Activated T-helper 2 cell treated with anti-CD3 and anti-CD28 coated beads, Interferon-gamma antibody, Interleukin-2, Interleukin-4, amounts not matched to agents 10 μg/mL and 5 μg/mL and 100 μg/mL, durations not matched to agents 14 hours and 24 hours and 36 hours (primary cell): ENCODE data around the gene ATF7IP2. TPM values are rescaled to one million over a fixed set of nuclear protein-coding genes. Genes with fewer than 3 reads are reported as not detected.
"Not testable (repeated sequence)": the region's sequence is repeated elsewhere in the genome, so short reads cannot be mapped to it uniquely, and the experiment has no call there.

Experiments used
- DNase-seq: peaks from one replicate; pipeline ENCODE4 v3.0.0; 2021; ENCODE audit warnings: low spot score
- H3K27ac Mint-ChIP-seq: one replicate; pipeline ENCODE4 v1.8.0; 2021; ENCODE audit warnings: mixed read lengths
- H3K27me3 Mint-ChIP-seq: one replicate; pipeline ENCODE4 v1.8.0; 2021; ENCODE audit warnings: low read depth, mixed read lengths
- H3K36me3 Mint-ChIP-seq: one replicate; pipeline ENCODE4 v1.8.0; 2021; ENCODE audit warnings: low read depth, mixed read lengths
- H3K4me1 Mint-ChIP-seq: one replicate; pipeline ENCODE4 v1.8.0; 2021; ENCODE audit warnings: low read depth, mixed read lengths
- H3K4me3 Mint-ChIP-seq: one replicate; pipeline ENCODE4 v1.8.0; 2021; ENCODE audit warnings: low read depth, mild to moderate bottlenecking, moderate library complexity, mixed read lengths
- H3K9me3 Mint-ChIP-seq: one replicate; pipeline ENCODE4 v1.8.0; 2021; ENCODE audit warnings: mixed read lengths
- intact Hi-C: fragments of 100-400 bp; cut with micrococcal nuclease; formaldehyde crosslinking; loops from one replicate; pipeline ENCODE4 v1.15.1; 2023
- total RNA-seq: library from RNA; stranded (reverse); gene quantifications from 2 replicates; pipeline ENCODE4 v1.2.3, GENCODE V29; 2022

Gene ATF7IP2
- total RNA-seq, 1 donor from 2014 or later = 22.9 TPM

DNA sequence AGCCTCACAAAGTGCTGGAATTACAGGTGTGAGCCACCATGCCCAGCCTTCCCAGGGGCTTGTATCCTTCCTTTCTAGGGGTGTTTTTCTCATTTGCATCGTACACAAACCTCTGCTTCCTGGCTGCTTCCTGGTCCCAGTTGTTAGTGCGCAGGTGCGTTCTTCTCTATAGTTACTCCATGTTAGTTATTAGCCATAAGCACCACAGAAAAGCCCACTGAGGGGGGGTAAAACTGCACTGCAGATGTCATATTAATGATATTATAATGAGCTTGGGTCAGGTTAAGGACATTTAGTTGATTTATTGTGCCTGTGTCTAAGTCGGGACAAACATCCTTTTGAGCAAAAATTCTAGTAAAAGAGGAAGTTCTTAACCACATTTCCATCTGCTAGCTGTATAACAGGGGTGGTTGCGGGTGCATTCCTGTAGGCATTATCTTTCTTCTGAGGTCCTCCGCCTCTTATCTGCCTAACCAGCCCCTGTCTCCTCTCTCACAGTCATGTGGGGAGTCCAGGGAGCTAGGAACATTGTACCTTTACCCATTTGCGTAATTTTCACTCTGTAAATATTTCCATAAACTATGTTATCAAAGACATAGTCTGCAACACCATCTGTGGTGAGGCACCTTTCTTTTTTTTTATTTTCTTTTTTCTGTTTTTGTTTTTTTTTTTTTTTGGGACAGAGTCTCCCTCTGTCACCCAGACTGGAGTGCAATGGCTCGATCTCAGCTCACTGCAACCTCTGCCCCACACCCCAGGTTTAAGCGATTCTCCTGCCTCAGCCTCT, 23.6 kb upstream of the ATF7IP2 start:
- H3K9me3 Mint-ChIP-seq = peaks cover 4% of the 10 kb centered on the region
- intact Hi-C loops = no loop called here
- H3K27ac Mint-ChIP-seq = peak overlapping the region; percentile 14
- peaks cover 12% of the 10 kb centered on the region for H3K4me1 Mint-ChIP-seq
- H3K36me3 Mint-ChIP-seq = no peaks in the 10 kb centered on the region
- peaks cover 5% of the 10 kb centered on the region for H3K27me3 Mint-ChIP-seq
- peak overlapping the region; percentile 17 for H3K4me3 Mint-ChIP-seq
- no peak for DNase-seq

DNA sequence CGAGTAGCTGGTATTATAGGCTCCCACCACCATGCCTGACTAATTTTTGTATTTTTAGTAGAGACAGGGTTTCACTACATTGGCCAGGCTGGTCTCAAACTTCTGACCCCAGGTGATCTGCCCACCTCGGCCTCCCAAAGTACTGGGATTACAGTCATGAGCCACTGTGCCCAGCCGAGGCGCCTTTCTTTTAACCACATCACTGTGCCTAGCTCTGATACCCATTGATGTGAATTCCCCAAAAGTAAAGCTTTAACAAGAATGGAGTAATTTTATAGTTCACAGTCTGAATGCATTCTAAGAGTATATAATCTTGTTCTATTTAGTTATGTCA, 23.0 kb upstream of the ATF7IP2 start:
- peaks cover 12% of the 10 kb centered on the region for H3K4me1 Mint-ChIP-seq
- H3K27me3 Mint-ChIP-seq, DNase-seq, H3K4me3 Mint-ChIP-seq, H3K9me3 Mint-ChIP-seq, H3K27ac Mint-ChIP-seq, intact Hi-C loops, H3K36me3 Mint-ChIP-seq: not testable (repeated sequence)

DNA sequence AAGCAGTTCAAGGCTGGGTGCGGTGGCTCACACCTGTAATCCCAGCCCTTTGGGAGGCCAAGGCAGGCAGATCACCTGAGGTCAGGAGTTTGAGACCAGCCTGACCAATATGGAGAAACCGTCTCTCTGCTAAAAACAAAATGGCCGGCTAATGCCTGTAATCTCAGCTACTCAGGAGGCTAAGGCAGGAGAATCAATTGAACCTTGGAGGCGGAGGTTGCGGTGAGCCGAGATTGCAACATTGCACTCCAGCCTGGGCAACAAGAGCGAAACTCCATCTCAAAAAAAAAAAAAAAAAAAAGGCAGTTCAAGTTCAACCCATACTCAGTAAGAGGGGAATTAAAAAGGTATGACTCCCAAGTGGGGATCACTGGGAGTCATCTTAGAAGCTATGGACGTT, 19.2 kb upstream of the ATF7IP2 start:
- DNase-seq, H3K9me3 Mint-ChIP-seq, H3K4me1 Mint-ChIP-seq, H3K36me3 Mint-ChIP-seq, H3K27me3 Mint-ChIP-seq, H3K4me3 Mint-ChIP-seq, intact Hi-C loops, H3K27ac Mint-ChIP-seq: not testable (repeated sequence)

DNA sequence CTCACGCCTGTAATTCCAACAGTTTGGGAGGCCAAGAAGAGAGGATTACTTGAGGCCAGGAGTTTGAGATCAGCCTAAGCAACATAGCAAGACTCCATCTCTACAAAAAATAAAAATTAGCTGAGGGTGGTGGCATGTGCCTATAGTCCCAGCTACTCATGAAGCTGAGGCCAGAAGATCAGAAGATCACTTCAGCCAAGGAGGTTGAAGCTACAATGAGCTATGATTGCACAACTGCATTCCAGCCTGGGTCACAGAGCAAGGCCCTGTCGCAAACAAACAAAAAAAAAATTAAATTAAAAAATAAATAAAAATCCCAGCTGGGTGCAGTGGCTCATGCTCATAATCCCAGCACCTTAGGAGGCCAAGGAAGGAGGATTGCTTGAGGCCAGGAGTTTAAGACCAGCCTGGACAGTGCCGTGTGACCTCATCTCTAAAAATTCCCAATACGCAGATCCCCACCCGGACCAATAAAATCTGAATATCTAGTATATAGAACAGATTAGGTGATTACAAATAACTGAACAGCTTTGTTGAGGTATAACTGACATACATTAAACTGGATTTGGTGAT, 18.2 kb upstream of the ATF7IP2 start:
- no peaks in the 10 kb centered on the region for H3K9me3 Mint-ChIP-seq
- intact Hi-C loops = no loop called here
- no peak overlapping the region for H3K4me3 Mint-ChIP-seq
- no peak overlapping the region for H3K27ac Mint-ChIP-seq
- H3K36me3 Mint-ChIP-seq = no peaks in the 10 kb centered on the region
- peaks cover 1% of the 10 kb centered on the region for H3K27me3 Mint-ChIP-seq
- peaks cover under 1% of the 10 kb centered on the region for H3K4me1 Mint-ChIP-seq
- no peak for DNase-seq

DNA sequence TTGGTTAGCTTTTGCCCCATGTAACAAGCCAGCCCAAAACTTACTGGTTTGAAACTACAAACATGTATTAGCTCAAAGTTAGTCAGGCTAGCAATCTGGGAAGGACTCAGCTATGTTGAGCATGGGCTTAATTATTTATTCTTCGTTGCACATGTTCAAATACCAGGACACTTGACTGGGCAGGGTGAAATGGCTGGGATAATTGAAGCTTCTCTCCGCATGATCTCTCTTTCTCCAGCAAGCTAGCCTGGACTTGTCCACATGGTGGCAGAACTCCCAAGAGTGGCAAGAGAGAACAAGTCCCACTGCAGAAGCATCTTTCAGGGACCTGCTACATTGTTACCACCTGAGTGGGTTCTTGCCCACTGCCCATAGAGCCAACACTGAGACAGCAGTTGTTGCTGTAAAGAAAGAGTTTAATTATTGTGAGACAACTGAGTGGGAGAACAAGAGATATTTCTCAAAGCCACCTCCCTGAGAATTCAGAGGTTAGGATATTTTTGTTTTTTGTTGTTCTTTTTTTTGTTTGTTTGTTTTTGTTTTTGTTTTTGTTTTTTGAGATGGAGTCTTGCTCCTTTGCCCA, 16.8 kb upstream of the ATF7IP2 start:
- intact Hi-C loops = no loop called here
- no peaks in the 10 kb centered on the region for H3K9me3 Mint-ChIP-seq

DNA sequence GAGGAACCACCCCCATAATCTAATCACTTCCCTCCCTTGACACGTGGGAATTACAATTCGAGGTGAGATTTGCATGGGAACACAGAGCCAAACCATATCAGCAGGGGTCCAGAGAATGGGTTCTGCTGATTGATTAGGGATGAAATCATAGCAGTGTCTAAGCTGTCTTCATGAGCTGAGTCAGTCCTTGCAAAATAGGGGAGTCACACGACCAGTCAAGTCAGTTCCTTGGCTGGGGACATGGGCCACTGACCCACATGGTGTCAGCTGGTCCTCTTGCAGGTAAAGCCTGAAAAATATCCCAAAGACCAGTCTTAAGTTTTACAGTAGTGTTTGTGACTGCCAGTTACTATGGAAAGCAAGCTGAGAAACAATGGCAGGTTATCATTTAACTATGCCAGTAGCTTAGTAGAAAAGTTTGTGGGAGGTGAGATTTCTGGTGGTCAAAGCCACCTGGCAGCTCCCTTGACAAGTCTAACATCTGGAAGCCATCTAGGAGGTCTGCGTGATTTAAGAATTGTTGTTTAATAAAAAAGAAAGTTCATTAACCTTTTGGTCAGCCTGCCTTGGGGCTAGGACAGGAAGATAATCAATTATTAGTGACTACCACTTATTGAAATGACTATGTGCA, 15.7 kb upstream of the ATF7IP2 start:
- Mint-ChIP-seq H3K4me3 (no peak overlapping the region), H3K36me3 (no peaks in the 10 kb centered on the region), H3K27me3 (peaks cover 1% of the 10 kb centered on the region), H3K4me1 (no peaks in the 10 kb centered on the region), H3K27ac (no peak overlapping the region), H3K9me3 (no peaks in the 10 kb centered on the region)
- DNase-seq = no peak
- intact Hi-C loops = no loop called here

More for the DNA sequence above, 16.8 kb upstream of the ATF7IP2 start:
- no peak overlapping the region for H3K4me3 Mint-ChIP-seq
- no peaks in the 10 kb centered on the region for H3K36me3 Mint-ChIP-seq
- DNase-seq = no peak
- no peaks in the 10 kb centered on the region for H3K4me1 Mint-ChIP-seq
- H3K27me3 Mint-ChIP-seq = peaks cover 1% of the 10 kb centered on the region
- no peak overlapping the region for H3K27ac Mint-ChIP-seq

DNA sequence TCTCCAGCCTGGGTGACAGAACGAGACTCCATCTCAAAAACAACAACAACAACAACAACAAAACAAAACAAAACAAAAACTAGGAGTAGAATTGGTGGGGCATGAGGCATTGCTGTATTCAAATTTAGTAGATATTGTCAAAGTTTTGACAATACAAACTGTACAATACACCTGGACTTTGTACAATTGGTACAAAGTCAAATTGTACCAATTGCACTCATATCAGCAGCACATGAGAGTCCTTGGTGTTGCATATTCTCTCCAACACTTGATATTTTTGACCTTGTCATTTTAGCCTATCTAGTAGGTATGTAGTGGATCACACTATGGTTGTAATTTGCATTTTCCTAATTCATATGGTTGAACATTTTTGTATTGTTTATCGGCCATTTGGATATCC, 14.3 kb upstream of the ATF7IP2 start:
- intact Hi-C loops = no loop called here
- Mint-ChIP-seq H3K4me3 (no peak overlapping the region), H3K9me3 (no peaks in the 10 kb centered on the region), H3K27me3 (peaks cover 1% of the 10 kb centered on the region), H3K27ac (no peak overlapping the region), H3K4me1 (no peaks in the 10 kb centered on the region), H3K36me3 (no peaks in the 10 kb centered on the region)
- DNase-seq = no peak

DNA sequence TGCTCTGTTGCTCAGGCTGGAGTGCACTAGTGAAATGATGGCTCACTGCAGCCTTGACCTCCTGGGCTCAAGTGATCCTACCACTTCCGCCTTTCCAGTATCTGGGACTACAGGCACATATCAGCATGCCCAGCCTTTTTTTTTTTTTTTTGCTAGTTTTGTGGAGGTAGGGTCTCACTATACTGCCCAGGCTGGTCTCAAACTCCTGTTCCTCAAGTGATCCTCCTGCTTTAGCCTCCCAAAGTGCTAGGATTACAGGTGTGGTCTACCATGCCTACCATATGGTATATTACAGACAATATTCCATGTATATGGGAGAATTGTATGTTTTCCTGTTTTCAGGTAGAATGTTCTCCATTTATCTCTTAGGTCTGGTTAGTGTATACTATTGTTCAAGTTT, 12.3 kb upstream of the ATF7IP2 start:
- intact Hi-C loops = no loop called here
- no peaks in the 10 kb centered on the region for H3K36me3 Mint-ChIP-seq
- no peak overlapping the region for H3K27ac Mint-ChIP-seq
- H3K27me3 Mint-ChIP-seq = peaks cover 1% of the 10 kb centered on the region
- no peaks in the 10 kb centered on the region for H3K9me3 Mint-ChIP-seq
- no peak for DNase-seq
- no peaks in the 10 kb centered on the region for H3K4me1 Mint-ChIP-seq
- no peak overlapping the region for H3K4me3 Mint-ChIP-seq

DNA sequence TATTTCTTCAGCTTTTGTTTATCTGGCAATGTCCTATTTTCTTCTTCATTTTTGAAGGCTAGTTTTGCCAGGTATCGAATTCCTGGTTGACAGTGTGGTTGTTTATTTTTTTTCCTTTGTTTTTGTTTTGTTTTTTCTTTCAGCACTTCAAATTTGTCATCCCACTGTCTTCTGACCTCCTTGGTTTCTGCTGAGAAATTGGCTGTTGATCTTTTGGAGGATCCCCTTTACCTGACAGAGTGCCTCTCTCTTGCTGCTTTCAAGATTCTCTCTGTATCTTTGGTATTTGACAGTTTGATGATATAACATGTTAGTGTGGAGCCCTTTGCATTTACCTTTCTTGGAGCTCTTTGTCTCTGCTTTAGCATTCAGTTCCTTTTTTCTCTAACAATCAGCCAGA, 9.6 kb upstream of the ATF7IP2 start:
- no peak overlapping the region for H3K4me3 Mint-ChIP-seq
- no peaks in the 10 kb centered on the region for H3K9me3 Mint-ChIP-seq
- intact Hi-C loops = no loop called here
- H3K27ac Mint-ChIP-seq = no peak overlapping the region
- no peaks in the 10 kb centered on the region for H3K4me1 Mint-ChIP-seq
- H3K27me3 Mint-ChIP-seq = no peaks in the 10 kb centered on the region
- no peak for DNase-seq
- no peaks in the 10 kb centered on the region for H3K36me3 Mint-ChIP-seq

DNA sequence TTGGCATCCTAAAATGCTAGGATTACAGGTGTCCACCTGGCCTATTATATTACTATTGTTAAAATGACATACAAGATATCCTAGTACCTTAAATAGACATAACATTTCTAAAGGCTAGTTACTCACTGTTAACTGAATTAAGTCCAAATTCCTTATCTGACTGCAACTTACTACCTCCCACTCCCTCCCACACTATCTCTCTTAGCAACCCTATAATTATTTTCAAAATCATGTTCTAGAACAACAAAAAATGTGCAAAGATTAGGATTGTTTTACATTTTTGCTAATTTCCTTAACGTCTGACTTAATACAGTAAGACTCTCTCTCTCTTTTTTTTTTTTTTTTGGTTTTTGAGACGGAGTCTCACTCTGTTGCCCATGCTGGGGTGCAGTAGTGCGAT, 2.2 kb upstream of the ATF7IP2 start:
- Mint-ChIP-seq H3K4me3 (no peak overlapping the region), H3K4me1 (peaks cover 25% of the 10 kb centered on the region), H3K36me3 (peaks cover 25% of the 10 kb centered on the region), H3K9me3 (peaks cover 4% of the 10 kb centered on the region), H3K27ac (no peak overlapping the region), H3K27me3 (no peaks in the 10 kb centered on the region)
- no peak for DNase-seq
- intact Hi-C loops = loop anchor here (10.0 kb wide), 4 partner anchors 49 to 331 kb away; no protein-coding TSS in a partner anchor

DNA sequence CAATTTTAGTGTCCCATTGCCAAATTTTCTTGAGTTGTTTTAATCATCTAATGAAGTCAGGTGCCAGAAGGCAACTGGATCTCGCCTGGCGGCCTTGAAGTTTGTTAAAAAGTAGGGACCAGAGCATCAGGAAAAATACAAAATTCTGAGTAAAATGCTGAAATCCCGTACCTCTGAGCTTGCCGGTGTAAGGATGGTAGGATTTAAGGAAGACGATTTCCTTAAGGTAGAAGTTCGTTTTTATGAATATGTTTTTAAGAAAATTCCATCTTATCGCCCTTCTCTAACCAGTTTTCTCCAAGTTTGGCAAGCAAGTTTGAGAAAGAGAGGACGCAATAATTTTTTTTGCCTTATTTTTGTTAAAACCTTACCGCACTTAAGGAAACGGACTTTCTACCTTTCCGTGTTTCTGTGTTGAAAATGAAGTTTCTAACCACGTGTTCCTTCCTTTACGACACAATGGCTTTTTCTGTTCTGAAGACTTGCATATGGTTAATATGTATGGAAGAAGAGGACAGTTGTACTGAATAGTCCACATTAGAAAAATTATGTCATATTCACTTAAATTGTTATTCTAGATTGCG, 748 bp downstream of the ATF7IP2 start:
- no peak for DNase-seq
- intact Hi-C loops = loop anchor here (5.0 to 10.0 kb wide), 6 partner anchors 52 to 356 kb away; partner anchors contain the start of gene NUBP1
- Mint-ChIP-seq H3K4me3 (peak overlapping the region; percentile 97), H3K9me3 (peaks cover 4% of the 10 kb centered on the region), H3K4me1 (peaks cover 43% of the 10 kb centered on the region), H3K36me3 (peaks cover 49% of the 10 kb centered on the region), H3K27ac (peak overlapping the region; percentile 95), H3K27me3 (no peaks in the 10 kb centered on the region)

DNA sequence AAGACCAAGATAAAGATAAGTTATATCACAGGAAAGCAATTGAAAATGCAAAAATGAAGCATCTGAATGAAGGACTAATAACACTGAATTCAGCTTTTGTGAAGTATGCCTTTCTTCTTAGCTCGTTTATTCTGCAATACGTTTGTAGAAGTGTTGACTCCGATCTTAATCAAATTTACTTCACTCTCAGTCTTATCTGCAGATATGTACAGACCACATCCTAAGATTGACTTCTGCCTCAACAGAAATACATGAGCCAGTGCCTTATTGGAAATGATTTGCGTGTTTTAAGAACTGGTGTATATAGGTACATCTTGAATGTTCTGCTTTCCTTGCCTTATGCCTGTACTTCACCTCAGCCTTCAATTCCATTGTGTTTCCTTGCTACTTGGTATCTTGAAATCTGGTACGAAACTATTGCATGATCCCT, 1.3 kb downstream of the ATF7IP2 start:
- Mint-ChIP-seq H3K9me3 (peaks cover 4% of the 10 kb centered on the region), H3K27ac (peak overlapping the region; percentile 95), H3K4me1 (peaks cover 41% of the 10 kb centered on the region), H3K4me3 (peak overlapping the region; percentile 97), H3K36me3 (peaks cover 50% of the 10 kb centered on the region), H3K27me3 (no peaks in the 10 kb centered on the region)
- intact Hi-C loops = loop anchor here (5.0 to 10.0 kb wide), 6 partner anchors 52 to 355 kb away; partner anchors contain the start of gene NUBP1
- DNase-seq = no peak
